Activated CD8-positive, alpha-beta T cell treated with anti-CD3 and anti-CD28 coated beads, Interleukin-2, amount 10 ng/mL, durations not matched to agents 7 days and 5 days (primary cell): ENCODE results near the gene ATP13A2. TPM values are rescaled to one million over a fixed set of nuclear protein-coding genes. Genes with fewer than 3 reads are reported as not detected.
"Not testable (repeated sequence)": the region's sequence is repeated elsewhere in the genome, so short reads cannot be mapped to it uniquely, and the experiment has no call there.

Source experiments
- ATAC-seq: fragments of 150-1000 bp; cut with Tn5 transposase; one replicate; pipeline ENCODE4 v1.10.0; 2021; ENCODE audit warnings: moderate library complexity
- CTCF ChIA-PET: fragments of 350-600 bp; sonication (Branson Sonifier 250); formaldehyde crosslinking; loops from one replicate; lab custom pipeline; 2021; ENCODE audit warnings: antibody characterized with exemption; lab: Charles Lee
- POLR2A ChIA-PET: fragments of 350-600 bp; sonication (Branson Sonifier 250); formaldehyde crosslinking; loops from one replicate; lab custom pipeline; 2021; ENCODE audit warnings: antibody characterized with exemption; lab: Charles Lee
- DNase-seq: peaks from one replicate; pipeline ENCODE4 v3.0.0-alpha.2; 2020
- H3K27ac Mint-ChIP-seq: one replicate; pipeline ENCODE4 v1.8.0; 2021; ENCODE audit warnings: mild to moderate bottlenecking, mixed read lengths
- H3K27me3 Mint-ChIP-seq: one replicate; pipeline ENCODE4 v1.8.0; 2021; ENCODE audit warnings: low read depth, mixed read lengths
- H3K36me3 Mint-ChIP-seq: one replicate; pipeline ENCODE4 v1.8.0; 2021; ENCODE audit warnings: low read depth, mixed read lengths
- H3K4me1 Mint-ChIP-seq: one replicate; pipeline ENCODE4 v1.8.0; 2021; ENCODE audit warnings: low read depth, mixed read lengths
- H3K4me3 Mint-ChIP-seq: one replicate; pipeline ENCODE4 v1.8.0; 2021; ENCODE audit warnings: mild to moderate bottlenecking, mixed read lengths
- H3K9me3 Mint-ChIP-seq: one replicate; pipeline ENCODE4 v1.8.0; 2022; ENCODE audit warnings: mixed read lengths; ENCODE audit not compliant: insufficient read depth
- total RNA-seq, 2 experiments: library from RNA; stranded (reverse); gene quantifications; one replicate each; pipeline ENCODE4 v1.2.3, GENCODE V29; 2021

Gene ATP13A2
- total RNA-seq, 2 experiments from 2014 or later, result 42.7 to 51.4 TPM

DNA sequence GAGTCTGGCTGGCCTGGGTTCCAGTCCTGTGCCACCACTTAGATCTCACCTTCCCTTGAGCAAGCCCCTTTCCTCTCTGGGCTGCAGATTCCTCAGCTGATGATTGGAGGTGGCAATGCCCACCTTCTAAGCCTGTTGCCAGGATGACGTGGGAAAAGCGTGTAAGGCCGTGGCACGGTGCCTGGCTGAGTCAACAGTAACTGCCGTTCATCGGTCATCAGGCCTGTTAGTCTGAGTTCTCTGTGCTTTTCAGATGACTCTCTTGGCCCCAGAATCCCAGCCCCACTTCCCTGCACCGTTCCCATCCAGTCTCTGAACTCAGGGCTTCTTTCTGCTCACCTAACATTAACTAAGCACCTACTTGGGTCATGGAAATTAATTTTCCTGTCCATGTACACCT lies 62.7 kb downstream of the ATP13A2 start:
- H3K27ac Mint-ChIP-seq, ATAC-seq, DNase-seq, H3K4me1 Mint-ChIP-seq, POLR2A ChIA-PET, H3K9me3 Mint-ChIP-seq, H3K36me3 Mint-ChIP-seq, H3K27me3 Mint-ChIP-seq, H3K4me3 Mint-ChIP-seq: not testable (repeated sequence)
- CTCF ChIA-PET, result interaction anchor here (1.7 to 3.9 kb wide), 3 partner anchors 11 to 97 kb away, joined by 4 to 29 read pairs (median 18); partner anchors contain the start of gene CROCC

DNA sequence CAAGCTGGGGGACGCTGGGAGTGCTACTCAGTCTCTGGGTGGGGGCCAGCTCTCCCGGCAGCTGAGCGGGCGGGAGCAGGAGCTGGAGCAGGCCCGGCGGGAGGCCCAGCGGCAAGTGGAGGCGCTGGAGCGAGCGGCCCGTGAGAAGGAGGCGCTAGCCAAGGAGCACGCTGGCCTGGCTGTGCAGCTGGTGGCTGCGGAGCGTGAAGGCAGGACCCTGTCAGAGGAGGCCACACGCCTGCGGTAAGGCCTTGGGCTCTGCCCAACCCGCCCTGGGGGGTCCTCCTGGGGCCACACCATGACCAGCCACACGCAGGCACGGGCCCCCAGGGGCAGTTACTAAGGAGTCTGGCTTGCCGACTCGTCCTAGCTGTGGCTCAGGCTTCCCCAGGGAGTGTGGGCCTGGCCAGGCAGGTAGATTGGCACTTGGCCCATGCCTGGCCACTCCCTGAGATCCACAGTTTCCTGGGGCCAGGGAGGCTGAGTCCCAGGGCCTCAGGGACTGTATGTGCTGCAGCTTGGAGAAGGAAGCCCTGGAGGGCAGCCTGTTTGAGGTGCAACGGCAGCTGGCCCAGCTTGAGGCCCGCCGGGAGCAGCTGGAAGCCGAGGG lies 63.3 kb downstream of the ATP13A2 start:
- H3K4me1 Mint-ChIP-seq, ATAC-seq, H3K27ac Mint-ChIP-seq, H3K36me3 Mint-ChIP-seq, DNase-seq, H3K4me3 Mint-ChIP-seq, POLR2A ChIA-PET, H3K9me3 Mint-ChIP-seq, H3K27me3 Mint-ChIP-seq: not testable (repeated sequence)
- CTCF ChIA-PET, result interaction anchor here (0.9 to 3.9 kb wide), 2 partner anchors 12 to 96 kb away, joined by 3 to 18 read pairs; no protein-coding TSS in a partner anchor

DNA sequence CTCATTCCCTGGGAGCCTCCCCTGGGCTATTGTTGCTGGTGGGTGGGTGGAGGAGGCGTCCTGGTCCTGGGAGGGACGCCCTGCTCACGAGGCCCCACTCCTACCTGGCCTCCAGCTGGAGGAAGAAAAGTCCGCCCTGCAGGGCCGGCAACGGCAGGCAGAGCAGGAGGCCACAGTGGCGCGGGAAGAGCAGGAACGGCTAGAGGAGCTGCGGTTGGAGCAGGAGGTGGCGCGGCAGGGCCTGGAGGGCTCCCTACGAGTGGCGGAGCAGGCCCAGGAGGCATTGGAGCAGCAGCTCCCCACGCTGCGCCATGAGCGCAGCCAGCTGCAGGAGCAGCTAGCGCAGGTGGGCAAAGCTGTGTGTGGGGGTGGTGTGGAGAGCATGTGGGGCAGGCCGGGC lies 65.1 kb downstream of the ATP13A2 start:
- POLR2A ChIA-PET, result no interaction called here
- Mint-ChIP-seq H3K27ac (no peak overlapping the region), H3K27me3 (no peaks in the 10 kb centered on the region), H3K4me3 (no peak overlapping the region), H3K4me1 (no peaks in the 10 kb centered on the region), H3K9me3 (no peaks in the 10 kb centered on the region), H3K36me3 (no peaks in the 10 kb centered on the region)
- no peak for ATAC-seq
- no peak for DNase-seq
- CTCF ChIA-PET, result interaction anchor here (3.9 kb wide), 1 partner anchor 14 kb away, joined by 18 read pairs; no protein-coding TSS in a partner anchor

DNA sequence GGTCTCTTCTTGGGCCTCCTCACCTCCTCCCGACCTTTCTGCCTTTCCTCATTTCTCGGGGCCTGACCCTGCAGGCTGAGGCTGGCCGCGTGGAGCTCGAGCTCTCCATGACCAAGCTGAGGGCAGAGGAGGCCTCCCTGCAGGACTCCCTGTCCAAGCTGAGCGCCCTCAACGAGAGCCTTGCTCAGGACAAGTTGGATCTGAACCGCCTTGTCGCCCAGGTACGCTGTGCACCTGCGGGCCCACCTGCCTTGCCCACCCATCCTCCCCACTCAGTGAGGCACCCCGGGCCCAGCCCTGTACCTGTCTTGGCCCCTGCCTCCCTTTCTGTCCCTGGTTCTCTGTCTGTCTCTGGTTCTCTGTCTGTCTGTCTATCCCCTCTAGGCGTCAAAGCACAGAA lies 65.5 kb downstream of the ATP13A2 start:
- ATAC-seq, POLR2A ChIA-PET, H3K4me1 Mint-ChIP-seq, H3K27me3 Mint-ChIP-seq, H3K4me3 Mint-ChIP-seq, DNase-seq, H3K27ac Mint-ChIP-seq, H3K36me3 Mint-ChIP-seq, H3K9me3 Mint-ChIP-seq: not testable (repeated sequence)
- CTCF ChIA-PET, result interaction anchor here (3.9 kb wide), 1 partner anchor 14 kb away, joined by 18 read pairs; no protein-coding TSS in a partner anchor

DNA sequence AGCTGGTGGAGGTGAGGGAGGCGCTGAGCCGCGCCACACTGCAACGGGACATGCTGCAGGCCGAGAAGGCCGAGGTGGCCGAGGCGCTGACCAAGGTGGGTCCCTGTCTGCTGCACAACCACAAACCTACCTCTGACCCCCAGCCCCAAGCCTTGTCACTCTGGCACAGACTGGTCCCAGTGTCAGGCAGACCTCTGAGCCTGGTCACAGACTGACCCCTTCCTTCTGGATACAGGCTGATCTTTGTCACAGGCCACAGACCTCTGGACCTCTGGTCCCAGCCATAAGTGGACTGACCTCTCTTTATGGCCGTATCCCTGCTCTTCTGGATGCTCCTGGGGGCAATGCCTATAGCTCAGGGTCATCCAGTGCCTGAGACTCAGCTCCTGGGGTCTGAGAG lies 66.2 kb downstream of the ATP13A2 start:
- CTCF ChIA-PET, result interaction anchor here (0.8 kb wide), 1 partner anchor 15 kb away, joined by 4 read pairs; no protein-coding TSS in a partner anchor
- H3K4me1 Mint-ChIP-seq, POLR2A ChIA-PET, H3K9me3 Mint-ChIP-seq, H3K27ac Mint-ChIP-seq, H3K36me3 Mint-ChIP-seq, H3K27me3 Mint-ChIP-seq, DNase-seq, H3K4me3 Mint-ChIP-seq: not testable (repeated sequence)
- ATAC-seq, result peak; percentile 21

DNA sequence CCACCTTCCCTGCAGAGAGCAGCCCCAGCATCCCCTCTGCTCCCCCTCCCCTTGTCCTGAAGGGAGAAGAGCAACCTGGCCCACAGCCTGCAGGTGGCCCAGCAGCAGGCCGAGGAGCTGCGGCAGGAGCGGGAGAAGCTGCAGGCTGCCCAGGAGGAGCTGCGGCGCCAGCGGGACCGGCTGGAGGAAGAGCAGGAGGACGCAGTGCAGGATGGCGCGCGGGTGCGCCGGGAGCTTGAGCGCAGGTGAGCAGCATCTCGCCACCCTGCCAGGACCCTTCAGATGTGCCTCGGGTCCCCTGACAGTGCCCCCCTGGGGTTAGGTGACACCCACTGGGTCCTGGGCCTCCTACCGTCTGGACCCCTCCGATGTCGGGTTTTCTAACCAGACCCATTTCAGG lies 67.7 kb downstream of the ATP13A2 start:
- Mint-ChIP-seq H3K4me3 (no peak overlapping the region), H3K4me1 (no peaks in the 10 kb centered on the region), H3K9me3 (no peaks in the 10 kb centered on the region), H3K27me3 (no peaks in the 10 kb centered on the region), H3K27ac (no peak overlapping the region), H3K36me3 (no peaks in the 10 kb centered on the region)
- CTCF ChIA-PET, result no interaction called here
- DNase-seq (no peak), ATAC-seq (no peak)
- POLR2A ChIA-PET, result no interaction called here

DNA sequence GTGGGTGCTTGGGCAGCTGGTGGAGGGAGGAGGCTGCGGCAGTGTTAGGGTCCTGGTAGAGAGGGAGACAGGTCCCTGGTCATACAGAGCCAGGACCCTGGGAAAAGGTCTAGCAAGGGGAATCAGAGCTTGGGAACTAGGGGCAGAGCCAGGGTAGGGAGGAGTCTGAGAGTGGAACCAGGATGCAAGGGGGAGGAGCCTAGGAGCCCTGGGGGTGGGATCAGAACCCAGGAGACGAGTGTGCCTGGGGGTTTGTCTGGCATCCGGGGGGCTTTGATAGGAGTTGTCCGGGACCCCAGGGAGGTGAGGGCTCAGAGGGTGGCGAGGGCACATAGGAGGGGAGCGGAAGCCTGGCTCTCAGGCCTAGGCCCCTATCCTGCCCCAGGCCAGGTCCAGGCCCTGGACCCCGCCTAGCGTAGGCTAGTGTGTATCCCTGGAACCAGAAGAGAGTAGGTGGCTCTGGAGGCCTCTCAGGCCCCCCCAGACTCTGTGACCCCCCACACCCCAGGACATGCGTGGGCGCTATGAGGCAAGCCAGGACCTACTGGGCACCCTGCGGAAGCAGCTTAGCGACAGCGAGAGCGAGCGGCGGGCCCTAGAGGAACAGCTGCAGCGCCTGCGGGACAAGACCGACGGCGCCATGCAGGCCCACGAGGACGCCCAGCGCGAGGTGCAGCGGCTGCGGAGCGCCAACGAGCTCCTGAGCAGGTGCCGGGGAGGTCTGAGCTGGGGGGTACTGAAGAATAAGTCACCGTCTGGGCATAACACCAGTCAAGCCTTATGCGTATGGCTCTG lies 72.1 kb downstream of the ATP13A2 start:
- POLR2A ChIA-PET, CTCF ChIA-PET: not testable (repeated sequence)

DNA sequence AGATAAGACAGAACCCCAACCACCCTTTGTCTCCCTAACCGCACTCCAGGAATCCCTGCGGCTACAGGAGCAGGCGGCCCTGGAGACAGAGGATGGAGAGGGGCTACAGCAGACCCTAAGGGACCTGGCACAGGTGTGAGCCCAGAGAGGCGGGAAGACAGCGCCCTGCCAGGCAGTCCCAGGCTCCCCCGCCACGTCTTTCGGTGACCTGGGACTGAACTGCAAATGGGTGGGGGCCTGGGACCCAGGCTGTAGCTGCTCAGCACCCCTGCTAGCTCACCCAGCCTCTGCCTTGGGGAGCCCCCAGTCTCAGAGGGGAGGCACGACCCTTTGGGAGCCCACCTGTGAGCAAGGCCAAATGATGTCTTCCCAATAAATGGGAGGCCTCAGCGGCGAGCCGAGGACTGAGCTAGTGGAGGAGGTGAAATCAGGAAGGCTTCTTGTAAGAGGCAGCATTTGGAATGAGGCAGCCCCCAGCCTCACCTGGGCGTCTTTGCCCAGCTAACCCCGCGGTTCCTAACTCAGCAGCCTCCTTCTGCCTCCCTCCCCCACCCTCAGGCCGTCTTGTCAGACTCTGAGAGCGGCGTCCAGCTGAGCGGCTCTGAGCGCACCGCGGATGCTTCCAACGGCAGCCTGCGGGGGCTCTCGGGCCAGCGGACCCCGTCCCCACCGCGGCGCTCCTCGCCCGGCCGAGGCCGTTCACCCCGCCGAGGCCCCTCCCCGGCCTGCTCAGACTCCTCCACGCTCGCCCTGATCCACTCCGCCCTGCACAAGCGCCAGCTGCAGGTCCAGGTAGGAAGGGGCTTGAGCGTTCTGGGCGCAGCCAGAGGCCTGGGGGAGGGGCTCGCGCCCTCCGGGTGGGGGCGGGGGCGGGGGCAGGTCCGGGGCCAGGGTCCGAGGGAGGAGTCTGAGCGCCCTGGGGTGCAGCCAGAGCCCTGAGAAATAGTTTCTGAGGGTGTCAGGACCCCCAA lies 73.1 kb downstream of the ATP13A2 start:
- H3K36me3 Mint-ChIP-seq, result no peaks in the 10 kb centered on the region
- no peaks in the 10 kb centered on the region for H3K27me3 Mint-ChIP-seq
- no peak overlapping the region for H3K4me3 Mint-ChIP-seq
- H3K4me1 Mint-ChIP-seq, result no peaks in the 10 kb centered on the region
- no peak overlapping the region for H3K27ac Mint-ChIP-seq
- DNase-seq (no peak), ATAC-seq (no peak)
- H3K9me3 Mint-ChIP-seq, result no peaks in the 10 kb centered on the region
- ChIA-PET CTCF (no interaction called here), POLR2A (no interaction called here)

More for the DNA sequence above, 72.1 kb downstream of the ATP13A2 start:
- H3K9me3 Mint-ChIP-seq, ATAC-seq, H3K27ac Mint-ChIP-seq, H3K4me3 Mint-ChIP-seq, H3K36me3 Mint-ChIP-seq, DNase-seq, H3K4me1 Mint-ChIP-seq, H3K27me3 Mint-ChIP-seq: not testable (repeated sequence)

DNA sequence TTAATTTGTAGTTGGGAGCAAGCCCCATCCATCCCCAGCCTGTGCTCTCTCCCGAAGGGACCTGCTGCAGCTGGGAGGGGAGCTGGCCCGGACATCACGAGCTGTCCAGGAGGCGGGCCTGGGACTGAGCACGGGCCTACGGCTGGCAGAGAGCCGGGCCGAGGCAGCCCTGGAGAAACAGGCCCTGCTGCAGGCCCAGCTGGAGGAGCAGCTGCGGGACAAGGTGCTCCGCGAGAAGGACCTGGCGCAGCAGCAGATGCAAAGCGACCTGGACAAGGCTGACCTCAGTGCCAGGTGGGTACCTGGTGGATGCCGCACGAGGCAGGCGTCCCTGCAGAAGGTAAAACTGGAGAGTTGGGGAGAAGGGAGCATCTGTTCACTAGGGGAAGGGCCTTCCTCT lies 75.1 kb downstream of the ATP13A2 start:
- not testable (repeated sequence) for H3K4me3 Mint-ChIP-seq, H3K4me1 Mint-ChIP-seq

More for the DNA sequence above, 75.1 kb downstream of the ATP13A2 start:
- ATAC-seq, DNase-seq, CTCF ChIA-PET, H3K27me3 Mint-ChIP-seq, POLR2A ChIA-PET, H3K27ac Mint-ChIP-seq, H3K9me3 Mint-ChIP-seq, H3K36me3 Mint-ChIP-seq: not testable (repeated sequence)
